Measurements from ENCODE around the gene TNP1.

The TNP1 gene

GRCh38 chr2:216872624-216873023 lies 12.8 kb upstream of the TNP1 start:
- DNase-seq: no peak

- no peak for DNase-seq
Observed at GRCh38 chr2:216872040-216872439, 12.2 kb upstream of the TNP1 start.

- DNase-seq: no peak
Observed at GRCh38 chr2:216871333-216871934, 11.6 kb upstream of the TNP1 start.

GRCh38 chr2:216870508-216871332 lies 10.9 kb upstream of the TNP1 start:
- DNase-seq: no peak

- DNase-seq: no peak
Observed at GRCh38 chr2:216866515-216867095, 6.7 kb upstream of the TNP1 start.

GRCh38 chr2:216865658-216866057 lies 5.8 kb upstream of the TNP1 start:
- DNase-seq: no peak

- DNase-seq: no peak
Observed at GRCh38 chr2:216863946-216864345, 4.1 kb upstream of the TNP1 start.

- DNase-seq: no peak
Observed at GRCh38 chr2:216862628-216863398, 2.9 kb upstream of the TNP1 start.

- DNase-seq: no peak
Observed at GRCh38 chr2:216860426-216861137, 718 bp upstream of the TNP1 start.

- no peak for DNase-seq
Observed at GRCh38 chr2:216858312-216858711, 1.6 kb downstream of the TNP1 start.

- no peak for DNase-seq
Observed at GRCh38 chr2:216857131-216857550, 2.7 kb downstream of the TNP1 start.

GRCh38 chr2:216856406-216857065 lies 3.3 kb downstream of the TNP1 start:
- no peak for DNase-seq

- DNase-seq: no peak
Observed at GRCh38 chr2:216855605-216856004, 4.3 kb downstream of the TNP1 start.

- DNase-seq: no peak
Observed at GRCh38 chr2:216855079-216855478, 4.8 kb downstream of the TNP1 start.

- DNase-seq: no peak
Observed at GRCh38 chr2:216851486-216852090, 8.3 kb downstream of the TNP1 start.

- DNase-seq: no peak
Observed at GRCh38 chr2:216850665-216851322, 9.1 kb downstream of the TNP1 start.

GRCh38 chr2:216849987-216850386 lies 9.9 kb downstream of the TNP1 start:
- peak; percentile 40 for DNase-seq

GRCh38 chr2:216845426-216845825 lies 14.4 kb downstream of the TNP1 start:
- DNase-seq: no peak

GRCh38 chr2:216842636-216843035 lies 17.2 kb downstream of the TNP1 start:
- DNase-seq: no peak

- no peak for DNase-seq
Observed at GRCh38 chr2:216839688-216840087, 20.2 kb downstream of the TNP1 start.

GRCh38 chr2:216838151-216838550 lies 21.7 kb downstream of the TNP1 start:
- no peak for DNase-seq
